ENCODE results near the gene ZNF775.

DNA sequence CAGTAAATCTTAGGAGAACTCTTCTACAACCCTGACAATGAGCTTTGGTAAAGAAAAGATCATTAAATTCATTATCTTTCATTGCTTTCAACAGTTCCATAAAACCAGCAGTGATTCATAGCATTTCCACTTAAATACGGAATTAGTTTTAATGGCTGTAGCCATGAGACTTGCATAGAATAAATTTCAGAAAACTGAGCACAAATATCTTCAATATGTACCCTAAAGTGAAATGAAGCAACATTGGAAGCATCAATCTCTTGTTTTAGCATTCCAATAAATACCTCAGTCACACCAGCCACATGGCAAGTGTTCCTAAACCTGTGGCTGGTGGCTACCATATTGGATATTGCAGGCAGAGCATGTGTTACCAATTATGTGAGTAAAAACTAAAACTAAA is 34.1 kb upstream of the ZNF775 start:
- TF ChIP-seq, protein P1, sequence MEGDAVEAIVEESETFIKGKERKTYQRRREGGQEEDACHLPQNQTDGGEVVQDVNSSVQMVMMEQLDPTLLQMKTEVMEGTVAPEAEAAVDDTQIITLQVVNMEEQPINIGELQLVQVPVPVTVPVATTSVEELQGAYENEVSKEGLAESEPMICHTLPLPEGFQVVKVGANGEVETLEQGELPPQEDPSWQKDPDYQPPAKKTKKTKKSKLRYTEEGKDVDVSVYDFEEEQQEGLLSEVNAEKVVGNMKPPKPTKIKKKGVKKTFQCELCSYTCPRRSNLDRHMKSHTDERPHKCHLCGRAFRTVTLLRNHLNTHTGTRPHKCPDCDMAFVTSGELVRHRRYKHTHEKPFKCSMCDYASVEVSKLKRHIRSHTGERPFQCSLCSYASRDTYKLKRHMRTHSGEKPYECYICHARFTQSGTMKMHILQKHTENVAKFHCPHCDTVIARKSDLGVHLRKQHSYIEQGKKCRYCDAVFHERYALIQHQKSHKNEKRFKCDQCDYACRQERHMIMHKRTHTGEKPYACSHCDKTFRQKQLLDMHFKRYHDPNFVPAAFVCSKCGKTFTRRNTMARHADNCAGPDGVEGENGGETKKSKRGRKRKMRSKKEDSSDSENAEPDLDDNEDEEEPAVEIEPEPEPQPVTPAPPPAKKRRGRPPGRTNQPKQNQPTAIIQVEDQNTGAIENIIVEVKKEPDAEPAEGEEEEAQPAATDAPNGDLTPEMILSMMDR (conservative IDR thresholded peaks at IDR 0.05 in 1 of 2, IDR thresholded peaks at IDR 0.05 in 1 of 2; ENCODE audit: extremely low read depth in 1 of 2, insufficient read depth in 1 of 2, low read depth in 1 of 2, low read length in 2 of 2), result no peak
- no peak for TF ChIP-seq EZH2 (IDR thresholded peaks at IDR 0.05; ENCODE audit: borderline replicate concordance, low read length)
